HCT116 (cell line): ENCODE data around the gene PTPRC. TPM values are rescaled to one million over a fixed set of nuclear protein-coding genes. Genes with fewer than 3 reads are reported as not detected.

Experiments
- ATAC-seq: fragments of 200-7000 bp; cut with Tn5 transposase; 2 replicates; pipeline ENCODE4 v1.9.1; 2020; ENCODE audit warnings: mild to moderate bottlenecking, moderate library complexity
- BruUV-seq: library from RNA; stranded (reverse); fragments of 400-500 nt; replicated peaks from 2 replicates; lab custom pipeline; 2021; lab: Mats Ljungman, UMichigan
- CTCF ChIA-PET: fragments of 300-600 bp; sonication (Branson Sonifier 250); formaldehyde crosslinking; loops from one replicate; lab custom pipeline; 2021; ENCODE audit warnings: antibody characterized with exemption; lab: Charles Lee
- POLR2A ChIA-PET: fragments of 300-600, 350-600 bp; sonication (Branson Sonifier 250); formaldehyde crosslinking; loops from one replicate; lab custom pipeline; 2021; ENCODE audit warnings: antibody characterized with exemption; lab: Charles Lee
- RAD21 ChIA-PET, 2 experiments: fragments of 300-600 bp; sonication (Branson Sonifier 250); formaldehyde crosslinking; loops; one replicate each; lab custom pipeline; 2023; ENCODE audit warnings: low total read pairs in 2 of 2; ENCODE audit not compliant: uncharacterized antibody in 2 of 2, unreplicated experiment in 2 of 2, low non-redundant PET in 1 of 2; lab: Charles Lee
- DNase-seq: peaks from one replicate; pipeline ENCODE4 v3.0.0-alpha.2; 2010; ENCODE audit warnings: low read depth, low spot score
- H2AFZ ChIP-seq: fragments of 200-600 bp; shearing (Covaris generic), sonication (generic); 2 replicates; pipeline ENCODE4 v1.6.1; 2017; ENCODE audit warnings: low read depth, mixed run types, mixed read lengths, antibody characterized with exemption, low read length; ENCODE audit not compliant: poor library complexity, severe bottlenecking
- H3K27ac ChIP-seq: 2 replicates; pipeline ENCODE4 v1.5.1; 2012; ENCODE audit warnings: low read depth, low read length
- H3K27me3 ChIP-seq: fragments of 200-600 bp; sonication (generic); 2 replicates; pipeline ENCODE4 v1.6.1; 2016; ENCODE audit warnings: mixed run types, low read length, mixed read lengths; ENCODE audit not compliant: insufficient read depth
- H3K36me3 ChIP-seq, 2 experiments: fragments of 200-500 bp in 1 of 2; fragments of 200-600 bp in 1 of 2; sonication (Bioruptor generic) in 1 of 2; sonication (generic) in 1 of 2; 2 replicates each; pipeline versions ENCODE4 v1.5.1 to v1.6.1; 2014 to 2016; ENCODE audit warnings: low read length in 2 of 2, inconsistent platforms in 1 of 2, mixed read lengths in 1 of 2, mixed run types in 1 of 2; ENCODE audit not compliant: insufficient read depth in 2 of 2, control insufficient read depth in 1 of 2
- H3K4me1 ChIP-seq, 2 experiments: fragments of 200-600 bp in 1 of 2; sonication (generic) in 1 of 2; 2 replicates each; pipeline versions ENCODE4 v1.5.1 to v1.6.1; 2012 to 2017; ENCODE audit warnings: low read length in 2 of 2, inconsistent platforms in 1 of 2, mild to moderate bottlenecking in 1 of 2, mixed read lengths in 1 of 2, mixed run types in 1 of 2, moderate library complexity in 1 of 2; ENCODE audit not compliant: insufficient read depth in 2 of 2, control insufficient read depth in 1 of 2
- H3K4me2 ChIP-seq: fragments of 200-600 bp; sonication (generic); 2 replicates; pipeline ENCODE4 v1.6.1; 2017; ENCODE audit warnings: mixed run types, low read length, mixed read lengths
- H3K4me3 ChIP-seq, 2 experiments: fragments of 200-600 bp in 1 of 2; sonication (generic) in 1 of 2; replicated peaks in 1 of 2; 2 replicates each; pipeline ENCODE4 v1.5.1; 2011 to 2016; ENCODE audit warnings: low read length in 2 of 2, control low read depth in 1 of 2, low read depth in 1 of 2, mild to moderate bottlenecking in 1 of 2, mixed read lengths in 1 of 2, mixed run types in 1 of 2
- H3K79me2 ChIP-seq: fragments of 200-600 bp; sonication (generic); 2 replicates; pipeline ENCODE4 v1.6.1; 2017; ENCODE audit warnings: mild to moderate bottlenecking, mixed run types, low read length, moderate library complexity, mixed read lengths; ENCODE audit not compliant: insufficient read depth
- H3K9ac ChIP-seq: fragments of 200-600 bp; sonication (generic); 2 replicates; pipeline ENCODE4 v1.6.1; 2016; ENCODE audit warnings: low read length, mixed read lengths
- H3K9me2 ChIP-seq: fragments of 200-600 bp; sonication (generic), shearing (Covaris generic); 2 replicates; pipeline ENCODE4 v1.6.1; 2017; ENCODE audit warnings: mixed run types, mild to moderate bottlenecking, moderate library complexity; ENCODE audit not compliant: insufficient read depth
- H3K9me3 ChIP-seq, 2 experiments: fragments of 200-500 bp in 1 of 2; fragments of 200-600 bp in 1 of 2; sonication (Bioruptor generic) in 1 of 2; sonication (generic) in 1 of 2; 2 replicates each; pipeline ENCODE4 v1.6.1; 2014 to 2017; ENCODE audit warnings: low read length in 2 of 2, mixed read lengths in 2 of 2, inconsistent platforms in 1 of 2, low read depth in 1 of 2, mild to moderate bottlenecking in 1 of 2, mixed run types in 1 of 2, moderate library complexity in 1 of 2; ENCODE audit not compliant: control insufficient read depth in 1 of 2, insufficient read depth in 1 of 2
- H4K20me1 ChIP-seq: fragments of 200-600 bp; sonication (generic), shearing (Covaris generic); 2 replicates; pipeline ENCODE4 v1.6.1; 2017; ENCODE audit warnings: mixed run types, mild to moderate bottlenecking, moderate library complexity; ENCODE audit not compliant: insufficient read depth
- CBX3 ChIP-seq: IDR thresholded peaks from 2 replicates; pipeline ENCODE4 v1.6.1; 2012; ENCODE audit warnings: low read depth
- CEBPB ChIP-seq: IDR thresholded peaks from 2 replicates; pipeline ENCODE4 v1.6.1; 2012; ENCODE audit warnings: low read depth
- EGR1 ChIP-seq: IDR thresholded peaks from 2 replicates; pipeline ENCODE4 v1.6.1; 2012; ENCODE audit warnings: low read depth
- ELF1 ChIP-seq: IDR thresholded peaks from 2 replicates; pipeline ENCODE4 v1.6.1; 2012; ENCODE audit warnings: low read depth, borderline replicate concordance
- EZH2 ChIP-seq: fragments of 200-600 bp; sonication (generic); IDR thresholded peaks from 2 replicates; pipeline ENCODE4 v1.6.1; 2017; ENCODE audit warnings: antibody characterized with exemption, mixed run types
- EZH2phosphoT487 ChIP-seq: fragments of 200-600 bp; IDR thresholded peaks from 2 replicates; pipeline ENCODE4 v1.6.1; 2018; ENCODE audit warnings: antibody characterized with exemption, borderline replicate concordance
- FOSL1 ChIP-seq: IDR thresholded peaks from 2 replicates; pipeline ENCODE4 v1.6.1; 2012; ENCODE audit warnings: low read depth
- POLR2A ChIP-seq: IDR thresholded peaks from 2 replicates; pipeline ENCODE4 v1.7.0; 2011; ENCODE audit warnings: borderline replicate concordance; ENCODE audit not compliant: insufficient read depth, insufficient read length; ENCODE audit errors: extremely low read depth
- POLR2AphosphoS5 ChIP-seq: IDR thresholded peaks from 2 replicates; pipeline ENCODE4 v1.6.1; 2011; ENCODE audit warnings: mild to moderate bottlenecking, low read depth, low read length, moderate library complexity
- RAD21 ChIP-seq: IDR thresholded peaks from 2 replicates; pipeline ENCODE4 v1.6.1; 2012; ENCODE audit warnings: low read depth, mild to moderate bottlenecking
- SIN3A ChIP-seq: IDR thresholded peaks from 2 replicates; pipeline ENCODE4 v1.6.1; 2012; ENCODE audit warnings: low read depth
- SRF ChIP-seq: IDR thresholded peaks from 2 replicates; pipeline ENCODE4 v1.6.1; 2012; ENCODE audit warnings: low read depth
- TCF7L2 ChIP-seq: IDR thresholded peaks from 2 replicates; pipeline ENCODE4 v1.7.0; 2011; ENCODE audit warnings: borderline replicate concordance, inconsistent platforms; ENCODE audit not compliant: insufficient read depth, insufficient read length; ENCODE audit errors: extremely low read depth
- YY1 ChIP-seq: IDR thresholded peaks from 2 replicates; pipeline ENCODE4 v1.6.1; 2011; ENCODE audit warnings: low read length, low read depth, moderate library complexity, mild to moderate bottlenecking; ENCODE audit not compliant: insufficient replicate concordance; ENCODE audit errors: extremely low read depth
- ZFX ChIP-seq: fragments of 450-650 bp; IDR thresholded peaks from 2 replicates; pipeline ENCODE4 v1.6.1; 2017
- intact Hi-C: fragments of 100-400 bp; cut with micrococcal nuclease; formaldehyde crosslinking; loops from 2 replicates; pipeline ENCODE4 v1.10.0; 2022
- total RNA-seq: library from RNA; stranded (reverse); gene quantifications from one replicate; pipeline ENCODE4 v1.2.1, GENCODE V29; 2021; ENCODE audit not compliant: unreplicated experiment
- TF ChIP-seq, protein P1 (sequence below), 3 experiments: fragments of 200-600 bp in 1 of 3; sonication (generic) in 1 of 3; IDR thresholded peaks in 2 of 3; conservative IDR thresholded peaks in 1 of 3; 2 replicates each; pipeline ENCODE4 v1.5.1; 2012 to 2017; ENCODE audit warnings: low read depth in 2 of 3, low read length in 2 of 3, antibody characterized with exemption in 1 of 3, borderline replicate concordance in 1 of 3, control low read depth in 1 of 3, mild to moderate bottlenecking in 1 of 3, mixed read lengths in 1 of 3, mixed run types in 1 of 3, moderate library complexity in 1 of 3; ENCODE audit not compliant: insufficient read depth in 1 of 3

Gene PTPRC
- total RNA-seq, 1 experiment from 2014 or later: 1.2 TPM

- CTCF ChIA-PET: no interaction called here
- Histone ChIP-seq H2AFZ (no peak overlapping the region), H4K20me1 (no peaks in the 10 kb centered on the region), H3K9me2 (no peaks in the 10 kb centered on the region), H3K4me1 (no peaks in the 10 kb centered on the region), H3K4me2 (no peak overlapping the region), H3K4me3 (no peak overlapping the region), H3K27me3 (no peaks in the 10 kb centered on the region), H3K9ac (no peak overlapping the region), H3K9me3 (no peaks in the 10 kb centered on the region), H3K79me2 (no peaks in the 10 kb centered on the region), H3K27ac (no peak overlapping the region), H3K36me3 (no peaks in the 10 kb centered on the region)
- RAD21 ChIA-PET: no interaction called here
- ATAC-seq (no peak), DNase-seq (no peak)
- intact Hi-C loops: no loop called here
- TF ChIP-seq CBX3 (no peak), RAD21 (no peak), SIN3A (no peak), ZFX (no peak)
- TF ChIP-seq, protein P1, sequence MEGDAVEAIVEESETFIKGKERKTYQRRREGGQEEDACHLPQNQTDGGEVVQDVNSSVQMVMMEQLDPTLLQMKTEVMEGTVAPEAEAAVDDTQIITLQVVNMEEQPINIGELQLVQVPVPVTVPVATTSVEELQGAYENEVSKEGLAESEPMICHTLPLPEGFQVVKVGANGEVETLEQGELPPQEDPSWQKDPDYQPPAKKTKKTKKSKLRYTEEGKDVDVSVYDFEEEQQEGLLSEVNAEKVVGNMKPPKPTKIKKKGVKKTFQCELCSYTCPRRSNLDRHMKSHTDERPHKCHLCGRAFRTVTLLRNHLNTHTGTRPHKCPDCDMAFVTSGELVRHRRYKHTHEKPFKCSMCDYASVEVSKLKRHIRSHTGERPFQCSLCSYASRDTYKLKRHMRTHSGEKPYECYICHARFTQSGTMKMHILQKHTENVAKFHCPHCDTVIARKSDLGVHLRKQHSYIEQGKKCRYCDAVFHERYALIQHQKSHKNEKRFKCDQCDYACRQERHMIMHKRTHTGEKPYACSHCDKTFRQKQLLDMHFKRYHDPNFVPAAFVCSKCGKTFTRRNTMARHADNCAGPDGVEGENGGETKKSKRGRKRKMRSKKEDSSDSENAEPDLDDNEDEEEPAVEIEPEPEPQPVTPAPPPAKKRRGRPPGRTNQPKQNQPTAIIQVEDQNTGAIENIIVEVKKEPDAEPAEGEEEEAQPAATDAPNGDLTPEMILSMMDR (IDR thresholded peaks at IDR 0.05 in 2 of 3, conservative IDR thresholded peaks at IDR 0.05 in 1 of 3; ENCODE audit: borderline replicate concordance in 1 of 3, insufficient read depth in 1 of 3, low read depth in 2 of 3, low read length in 2 of 3): no peak
- POLR2A ChIA-PET: no interaction called here
- BruUV-seq: no TSS peak
Observed at GRCh38 chr1:198605406-198605805, 33.4 kb upstream of the PTPRC start.

DNA sequence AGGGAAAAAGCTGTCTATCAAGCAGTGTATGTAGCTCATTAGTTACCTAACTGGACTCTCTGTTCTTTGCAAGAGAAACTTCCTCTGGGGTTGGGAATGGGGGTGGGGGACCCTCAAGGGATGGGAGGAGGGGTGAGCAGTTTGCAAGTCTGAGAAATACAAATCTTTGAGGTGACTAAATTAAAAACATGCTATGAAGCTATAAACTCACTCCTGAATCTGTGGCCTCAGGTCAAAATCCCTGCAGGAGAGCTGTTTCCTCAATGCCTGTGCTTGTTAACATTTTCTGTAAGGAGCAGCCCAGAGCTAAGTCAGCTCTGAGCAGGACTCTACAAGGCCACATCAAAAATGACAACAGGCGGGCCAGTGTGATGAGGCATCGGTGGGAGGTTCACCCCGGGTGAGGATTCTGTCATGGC is 32.8 kb upstream of the PTPRC start:
- no peaks in the 10 kb centered on the region for H3K36me3 ChIP-seq
- H3K79me2 ChIP-seq: no peaks in the 10 kb centered on the region
- no TSS peak for BruUV-seq
- no peaks in the 10 kb centered on the region for H3K4me1 ChIP-seq
- no peak overlapping the region for H3K27ac ChIP-seq
- no peaks in the 10 kb centered on the region for H4K20me1 ChIP-seq
- intact Hi-C loops: no loop called here
- TF ChIP-seq, protein P1 (IDR thresholded peaks at IDR 0.05 in 2 of 3, conservative IDR thresholded peaks at IDR 0.05 in 1 of 3; ENCODE audit: borderline replicate concordance in 1 of 3, insufficient read depth in 1 of 3, low read depth in 2 of 3, low read length in 2 of 3): no peak
- TF ChIP-seq CBX3: no peak
- TF ChIP-seq POLR2A: no peak
- no peak for TF ChIP-seq TCF7L2
- no peak for TF ChIP-seq POLR2AphosphoS5
- no peak for TF ChIP-seq YY1
- no peak for TF ChIP-seq SRF
- TF ChIP-seq CEBPB: no peak
- no peak for TF ChIP-seq ELF1
- TF ChIP-seq FOSL1: no peak
- no peak for TF ChIP-seq EZH2
- TF ChIP-seq EGR1: no peak
- TF ChIP-seq EZH2phosphoT487: no peak
- ATAC-seq (no peak), DNase-seq (no peak)
- POLR2A ChIA-PET: no interaction called here
- H2AFZ ChIP-seq: no peak overlapping the region
- no peaks in the 10 kb centered on the region for H3K27me3 ChIP-seq
- RAD21 ChIA-PET: no interaction called here
- no peak overlapping the region for H3K4me3 ChIP-seq
- CTCF ChIA-PET: no interaction called here
- H3K4me2 ChIP-seq: no peak overlapping the region
- H3K9ac ChIP-seq: no peak overlapping the region
- no peaks in the 10 kb centered on the region for H3K9me3 ChIP-seq
- no peaks in the 10 kb centered on the region for H3K9me2 ChIP-seq
